H1 (cell line): ENCODE measurements around the gene SLC25A40.

Experiments
- EZH2 ChIP-seq: fragments of 200-600 bp; sonication (generic); IDR thresholded peaks from 2 replicates; pipeline ENCODE4 v1.7.1; 2012; ENCODE audit warnings: low read depth, mild to moderate bottlenecking, moderate library complexity, low read length, inconsistent platforms; ENCODE audit not compliant: severe bottlenecking
- POLR2AphosphoS5 ChIP-seq: IDR thresholded peaks from 2 replicates; pipeline ENCODE4 v1.6.1; 2011; ENCODE audit warnings: low read depth, low read length
- SP4 ChIP-seq: IDR thresholded peaks from 2 replicates; pipeline ENCODE4 v1.6.1; 2012; ENCODE audit warnings: low read length, inconsistent platforms
- TF ChIP-seq, protein P1 (sequence below), 3 experiments: IDR thresholded peaks; 1 replicate in 2 of 3; 2 replicates in 1 of 3; pipeline versions ENCODE4 v1.5.1 to v1.6.1; 2011; ENCODE audit warnings: low read length in 3 of 3, mild to moderate bottlenecking in 3 of 3, inconsistent platforms in 2 of 3, low read depth in 1 of 3, moderate library complexity in 1 of 3; ENCODE audit not compliant: insufficient read depth in 1 of 3; ENCODE audit errors: control extremely low read depth in 1 of 3
- TF ChIP-seq, protein P2 (sequence below): IDR thresholded peaks from 2 replicates; pipeline ENCODE4 v1.6.1; 2012; ENCODE audit warnings: inconsistent platforms

DNA sequence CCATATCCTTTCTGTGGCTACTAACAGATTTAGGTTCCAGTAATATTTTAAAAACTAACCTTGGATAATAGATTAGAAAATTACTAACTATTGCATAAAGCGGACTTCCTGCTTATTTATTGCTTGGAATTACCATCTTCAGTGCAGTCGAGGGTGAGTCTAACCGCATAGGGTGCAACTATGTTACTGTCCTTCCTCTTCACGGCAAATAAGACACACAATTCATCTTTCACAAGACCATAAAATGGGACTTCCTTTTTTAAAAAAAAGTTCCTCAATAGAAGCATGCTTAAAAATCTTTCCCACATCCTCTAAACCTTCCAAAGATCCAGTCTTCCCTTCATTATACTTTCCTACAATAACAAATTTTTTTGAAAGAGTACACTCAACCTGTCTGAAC is 2.1 kb downstream of the SLC25A40 start:
- TF ChIP-seq, protein P1, sequence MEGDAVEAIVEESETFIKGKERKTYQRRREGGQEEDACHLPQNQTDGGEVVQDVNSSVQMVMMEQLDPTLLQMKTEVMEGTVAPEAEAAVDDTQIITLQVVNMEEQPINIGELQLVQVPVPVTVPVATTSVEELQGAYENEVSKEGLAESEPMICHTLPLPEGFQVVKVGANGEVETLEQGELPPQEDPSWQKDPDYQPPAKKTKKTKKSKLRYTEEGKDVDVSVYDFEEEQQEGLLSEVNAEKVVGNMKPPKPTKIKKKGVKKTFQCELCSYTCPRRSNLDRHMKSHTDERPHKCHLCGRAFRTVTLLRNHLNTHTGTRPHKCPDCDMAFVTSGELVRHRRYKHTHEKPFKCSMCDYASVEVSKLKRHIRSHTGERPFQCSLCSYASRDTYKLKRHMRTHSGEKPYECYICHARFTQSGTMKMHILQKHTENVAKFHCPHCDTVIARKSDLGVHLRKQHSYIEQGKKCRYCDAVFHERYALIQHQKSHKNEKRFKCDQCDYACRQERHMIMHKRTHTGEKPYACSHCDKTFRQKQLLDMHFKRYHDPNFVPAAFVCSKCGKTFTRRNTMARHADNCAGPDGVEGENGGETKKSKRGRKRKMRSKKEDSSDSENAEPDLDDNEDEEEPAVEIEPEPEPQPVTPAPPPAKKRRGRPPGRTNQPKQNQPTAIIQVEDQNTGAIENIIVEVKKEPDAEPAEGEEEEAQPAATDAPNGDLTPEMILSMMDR (IDR thresholded peaks at IDR 0.05; ENCODE audit: control extremely low read depth in 1 of 3, insufficient read depth in 1 of 3, low read depth in 1 of 3, low read length in 3 of 3), result no peak
- TF ChIP-seq POLR2AphosphoS5 (no peak), EZH2 (no peak), SP4 (no peak)
- TF ChIP-seq, protein P2, sequence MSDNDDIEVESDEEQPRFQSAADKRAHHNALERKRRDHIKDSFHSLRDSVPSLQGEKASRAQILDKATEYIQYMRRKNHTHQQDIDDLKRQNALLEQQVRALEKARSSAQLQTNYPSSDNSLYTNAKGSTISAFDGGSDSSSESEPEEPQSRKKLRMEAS, result no peak
